Thoracic aorta endothelial cell (primary cell): ENCODE results near the gene ZCCHC13. TPM values are rescaled to one million over a fixed set of nuclear protein-coding genes. Genes with fewer than 3 reads are reported as not detected.
A peak's percentile ranks its signal among the peaks of the same experiment; 100 is the strongest.

Experiments
- small RNA-seq: library from RNA; depleted of rRNA; stranded (forward); fragments of <200 nt; gene quantifications from one replicate; pipeline ENCODE3, GENCODE V24; 2012
- total RNA-seq: library from RNA; depleted of rRNA; stranded (reverse); fragments of >200 nt; gene quantifications from 2 replicates; pipeline ENCODE4 v1.2.3, GENCODE V29; 2012

ZCCHC13 gene
- not detected in 2 replicates for total RNA-seq

DNA sequence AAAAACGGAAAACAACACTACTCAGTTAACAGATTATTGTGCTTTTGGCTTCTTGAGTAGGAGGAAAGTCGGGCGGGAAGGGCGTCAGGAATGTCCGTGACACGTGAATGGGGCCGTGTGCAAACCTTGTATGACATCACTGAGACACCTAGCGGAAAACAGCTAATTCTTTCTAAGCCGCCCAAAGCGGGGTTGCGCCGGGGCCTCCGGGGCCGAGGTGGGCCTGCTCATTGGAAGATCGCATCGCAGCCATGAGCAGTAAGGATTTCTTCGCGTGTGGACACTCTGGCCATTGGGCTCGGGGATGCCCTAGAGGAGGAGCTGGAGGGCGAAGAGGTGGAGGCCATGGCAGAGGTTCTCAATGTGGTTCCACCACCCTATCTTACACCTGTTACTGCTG is at the start of gene ZCCHC13:
ZCCHC13 (plus strand) TSS at position 165 of the 400 bp plus-strand sequence; CDS start at position 252, 87 bp downstream.

Small RNAs within 50 kb of the gene (small RNA-seq; reads per million reads assigned to genes)
- gene AC004386.2 = not detected
- 31.5 reads per million, percentile 97 among the genes with 10 or more reads in this experiment for gene MIR374A
- not detected for gene MIR545
- not detected for gene RF02119
- not detected for gene RF02120
- gene RF02121 = not detected
- not detected for gene RF02122
- not detected for gene RF02123

Other genes with a start within 250 kb of the ZCCHC13 start
- gene SLC16A2, start 117.3 kb downstream of the ZCCHC13 start, total RNA-seq = 1.5 and 3.2 TPM in 2 replicates